WTC11 (cell line): ENCODE measurements around the gene ACP3. TPM values are rescaled to one million over a fixed set of nuclear protein-coding genes. Genes with fewer than 3 reads are reported as not detected.

ENCODE experiments used
- ATAC-seq: fragments of 200-7000 bp; cut with Tn5 transposase; 2 replicates; pipeline ENCODE4 v1.10.0; 2021; ENCODE audit warnings: mild to moderate bottlenecking, moderate library complexity
- CTCF ChIA-PET: fragments of 300-600 bp; sonication (Branson Sonifier 250); formaldehyde crosslinking; loops from one replicate; lab custom pipeline; 2021; ENCODE audit warnings: antibody characterized with exemption; lab: Charles Lee
- POLR2A ChIA-PET: fragments of 350-600 bp; sonication (Branson Sonifier 250); formaldehyde crosslinking; loops from one replicate; lab custom pipeline; 2021; ENCODE audit warnings: antibody characterized with exemption; lab: Charles Lee
- DNase-seq: peaks from one replicate; pipeline ENCODE4 v3.0.0; 2021; ENCODE audit warnings: low spot score
- H3K27ac Mint-ChIP-seq: 2 replicates; pipeline ENCODE4 v1.8.0; 2021; ENCODE audit warnings: mixed read lengths
- H3K27me3 Mint-ChIP-seq: 2 replicates; pipeline ENCODE4 v1.8.0; 2021; ENCODE audit warnings: low read depth, mild to moderate bottlenecking, moderate library complexity, mixed read lengths
- H3K36me3 Mint-ChIP-seq: 2 replicates; pipeline ENCODE4 v1.8.0; 2021; ENCODE audit warnings: mixed read lengths
- H3K4me1 Mint-ChIP-seq: 2 replicates; pipeline ENCODE4 v1.8.0; 2022; ENCODE audit warnings: mixed read lengths
- H3K4me3 Mint-ChIP-seq: 2 replicates; pipeline ENCODE4 v1.8.0; 2021; ENCODE audit warnings: mild to moderate bottlenecking, moderate library complexity, mixed read lengths
- H3K9me3 Mint-ChIP-seq: 2 replicates; pipeline ENCODE4 v1.8.0; 2021; ENCODE audit warnings: mixed read lengths
- ATF2 ChIP-seq: sonication (generic); formaldehyde crosslinking; IDR thresholded peaks from 2 replicates; pipeline ENCODE4 v1.8.1; 2022; ENCODE audit warnings: low read depth, missing genetic modification reagents, borderline replicate concordance
- CDX4 ChIP-seq: fragments of 250-450 bp; sonication (Bioruptor Pico); IDR thresholded peaks from 2 replicates; pipeline ENCODE4 v1.9.0; 2021; ENCODE audit warnings: moderate library complexity, mild to moderate bottlenecking, inconsistent platforms, borderline replicate concordance
- E2F4 ChIP-seq: sonication (generic); formaldehyde crosslinking; IDR thresholded peaks from 2 replicates; pipeline ENCODE4 v1.8.1; 2022; ENCODE audit warnings: low read depth, mild to moderate bottlenecking, moderate library complexity, missing genetic modification reagents, borderline replicate concordance
- ESRRA ChIP-seq: sonication (generic); formaldehyde crosslinking; IDR thresholded peaks from 2 replicates; pipeline ENCODE4 v1.8.1; 2022; ENCODE audit warnings: mild to moderate bottlenecking, missing genetic modification reagents, borderline replicate concordance
- FOXK1 ChIP-seq: sonication (generic); formaldehyde crosslinking; IDR thresholded peaks from 2 replicates; pipeline ENCODE4 v1.8.0; 2022; ENCODE audit warnings: mild to moderate bottlenecking, moderate library complexity, missing genetic modification reagents
- HMGXB4 ChIP-seq: sonication (generic); formaldehyde crosslinking; IDR thresholded peaks from 2 replicates; pipeline ENCODE4 v1.8.1; 2023; ENCODE audit warnings: mild to moderate bottlenecking, moderate library complexity, missing genetic modification reagents
- JUN ChIP-seq: sonication (generic); formaldehyde crosslinking; IDR thresholded peaks from 2 replicates; pipeline ENCODE4 v1.8.0; 2023; ENCODE audit warnings: mild to moderate bottlenecking, missing genetic modification reagents
- MYBL2 ChIP-seq: sonication (generic); formaldehyde crosslinking; IDR thresholded peaks from 2 replicates; pipeline ENCODE4 v1.8.1; 2023; ENCODE audit warnings: mild to moderate bottlenecking, moderate library complexity, missing genetic modification reagents
- NFE2L1 ChIP-seq: sonication (generic); formaldehyde crosslinking; IDR thresholded peaks from 2 replicates; pipeline ENCODE4 v1.8.1; 2023; ENCODE audit warnings: missing genetic modification reagents
- PREB ChIP-seq: sonication (generic); formaldehyde crosslinking; IDR thresholded peaks from 2 replicates; pipeline ENCODE4 v1.8.1; 2022; ENCODE audit warnings: mild to moderate bottlenecking, missing genetic modification reagents, moderate library complexity, borderline replicate concordance
- PRRX2 ChIP-seq: fragments of 250-450 bp; sonication (Bioruptor Pico); IDR thresholded peaks from 2 replicates; pipeline ENCODE4 v1.8.0; 2021; ENCODE audit warnings: mild to moderate bottlenecking
- TEAD4 ChIP-seq: sonication (generic); formaldehyde crosslinking; IDR thresholded peaks from 2 replicates; pipeline ENCODE4 v1.8.0; 2022; ENCODE audit warnings: mild to moderate bottlenecking, missing genetic modification reagents
- TP53 ChIP-seq: sonication (generic); formaldehyde crosslinking; IDR thresholded peaks from 2 replicates; pipeline ENCODE4 v1.8.1; 2023; ENCODE audit warnings: mild to moderate bottlenecking, missing genetic modification reagents
- ZBTB21 ChIP-seq: sonication (generic); formaldehyde crosslinking; IDR thresholded peaks from 2 replicates; pipeline ENCODE4 v1.8.1; 2023; ENCODE audit warnings: mild to moderate bottlenecking, missing genetic modification reagents, borderline replicate concordance
- ZNF138 ChIP-seq: sonication (generic); formaldehyde crosslinking; conservative IDR thresholded peaks from 2 replicates; pipeline ENCODE4 v1.8.1; 2022; ENCODE audit warnings: mild to moderate bottlenecking, moderate library complexity, missing genetic modification reagents
- ZNF232 ChIP-seq: sonication (generic); formaldehyde crosslinking; IDR thresholded peaks from 2 replicates; pipeline ENCODE4 v1.8.0; 2022; ENCODE audit warnings: mild to moderate bottlenecking, missing genetic modification reagents
- ZNF396 ChIP-seq: fragments of 250-450 bp; sonication (Bioruptor Pico); IDR thresholded peaks from 2 replicates; pipeline ENCODE4 v1.8.0; 2021; ENCODE audit warnings: mild to moderate bottlenecking, moderate library complexity, borderline replicate concordance
- ZNF416 ChIP-seq: fragments of 250-450 bp; sonication (Bioruptor Pico); IDR thresholded peaks from 2 replicates; pipeline ENCODE4 v1.9.0; 2021; ENCODE audit warnings: mild to moderate bottlenecking, inconsistent platforms
- total RNA-seq: library from RNA; stranded (reverse); gene quantifications from 3 replicates; pipeline ENCODE4 v1.2.3, GENCODE V29; 2021
- TF ChIP-seq, protein P1 (sequence below): sonication (generic); formaldehyde crosslinking; IDR thresholded peaks from 2 replicates; pipeline ENCODE4 v1.8.0; 2022; ENCODE audit warnings: mild to moderate bottlenecking, missing genetic modification reagents
- TF ChIP-seq, protein P2 (sequence below): fragments of 250-450 bp; sonication (Bioruptor Pico); IDR thresholded peaks from 2 replicates; pipeline ENCODE4 v1.9.0; 2021; ENCODE audit warnings: mild to moderate bottlenecking, borderline replicate concordance

The ACP3 gene
- total RNA-seq, 1 experiment from 2014 or later, result 2.5 TPM

GRCh38 chr3:132311316-132311715, 5.9 kb upstream of the ACP3 start:
- Mint-ChIP-seq H3K27me3 (peaks cover 24% of the 10 kb centered on the region), H3K4me3 (no peak overlapping the region), H3K27ac (no peak overlapping the region), H3K36me3 (no peaks in the 10 kb centered on the region), H3K4me1 (0 out of 2 replicates have a peak, but pooled peaks cover 3% of the 10 kb centered on the region), H3K9me3 (peaks cover 12% of the 10 kb centered on the region)
- ChIA-PET POLR2A (interaction anchor here (0.5 kb wide), 1 partner anchor 235 kb away, joined by 3 read pairs; no protein-coding TSS in a partner anchor), CTCF (interaction anchor here (1.9 kb wide), 1 partner anchor 32 kb away, joined by 7 read pairs; no protein-coding TSS in a partner anchor)
- DNase-seq, result no peak
- ATAC-seq, result no peak
- TF ChIP-seq PRRX2 (CRISPR knock-in tag), result no peak
- TF ChIP-seq ZNF396, result no peak
- no peak for TF ChIP-seq ATF2 (CRISPR knock-in tag)
- TF ChIP-seq PREB (CRISPR knock-in tag), result no peak
- no peak for TF ChIP-seq FOXK1 (CRISPR knock-in tag)
- no peak for TF ChIP-seq JUN (CRISPR knock-in tag)
- no peak for TF ChIP-seq ZNF416 (CRISPR knock-in tag)
- TF ChIP-seq ZNF232, result no peak
- TF ChIP-seq, protein P1, sequence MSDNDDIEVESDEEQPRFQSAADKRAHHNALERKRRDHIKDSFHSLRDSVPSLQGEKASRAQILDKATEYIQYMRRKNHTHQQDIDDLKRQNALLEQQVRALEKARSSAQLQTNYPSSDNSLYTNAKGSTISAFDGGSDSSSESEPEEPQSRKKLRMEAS, result no peak
- TF ChIP-seq ZNF138 (CRISPR knock-in tag), result no peak
- TF ChIP-seq NFE2L1 (CRISPR knock-in tag), result no peak
- no peak for TF ChIP-seq CDX4 (CRISPR knock-in tag)
- TF ChIP-seq TEAD4 (CRISPR knock-in tag), result no peak
- no peak for TF ChIP-seq MYBL2 (CRISPR knock-in tag)
- no peak for TF ChIP-seq TP53 (CRISPR knock-in tag)
- no peak for TF ChIP-seq E2F4 (CRISPR knock-in tag)
- TF ChIP-seq, protein P2, sequence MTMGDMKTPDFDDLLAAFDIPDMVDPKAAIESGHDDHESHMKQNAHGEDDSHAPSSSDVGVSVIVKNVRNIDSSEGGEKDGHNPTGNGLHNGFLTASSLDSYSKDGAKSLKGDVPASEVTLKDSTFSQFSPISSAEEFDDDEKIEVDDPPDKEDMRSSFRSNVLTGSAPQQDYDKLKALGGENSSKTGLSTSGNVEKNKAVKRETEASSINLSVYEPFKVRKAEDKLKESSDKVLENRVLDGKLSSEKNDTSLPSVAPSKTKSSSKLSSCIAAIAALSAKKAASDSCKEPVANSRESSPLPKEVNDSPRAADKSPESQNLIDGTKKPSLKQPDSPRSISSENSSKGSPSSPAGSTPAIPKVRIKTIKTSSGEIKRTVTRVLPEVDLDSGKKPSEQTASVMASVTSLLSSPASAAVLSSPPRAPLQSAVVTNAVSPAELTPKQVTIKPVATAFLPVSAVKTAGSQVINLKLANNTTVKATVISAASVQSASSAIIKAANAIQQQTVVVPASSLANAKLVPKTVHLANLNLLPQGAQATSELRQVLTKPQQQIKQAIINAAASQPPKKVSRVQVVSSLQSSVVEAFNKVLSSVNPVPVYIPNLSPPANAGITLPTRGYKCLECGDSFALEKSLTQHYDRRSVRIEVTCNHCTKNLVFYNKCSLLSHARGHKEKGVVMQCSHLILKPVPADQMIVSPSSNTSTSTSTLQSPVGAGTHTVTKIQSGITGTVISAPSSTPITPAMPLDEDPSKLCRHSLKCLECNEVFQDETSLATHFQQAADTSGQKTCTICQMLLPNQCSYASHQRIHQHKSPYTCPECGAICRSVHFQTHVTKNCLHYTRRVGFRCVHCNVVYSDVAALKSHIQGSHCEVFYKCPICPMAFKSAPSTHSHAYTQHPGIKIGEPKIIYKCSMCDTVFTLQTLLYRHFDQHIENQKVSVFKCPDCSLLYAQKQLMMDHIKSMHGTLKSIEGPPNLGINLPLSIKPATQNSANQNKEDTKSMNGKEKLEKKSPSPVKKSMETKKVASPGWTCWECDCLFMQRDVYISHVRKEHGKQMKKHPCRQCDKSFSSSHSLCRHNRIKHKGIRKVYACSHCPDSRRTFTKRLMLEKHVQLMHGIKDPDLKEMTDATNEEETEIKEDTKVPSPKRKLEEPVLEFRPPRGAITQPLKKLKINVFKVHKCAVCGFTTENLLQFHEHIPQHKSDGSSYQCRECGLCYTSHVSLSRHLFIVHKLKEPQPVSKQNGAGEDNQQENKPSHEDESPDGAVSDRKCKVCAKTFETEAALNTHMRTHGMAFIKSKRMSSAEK (CRISPR knock-in tag), result no peak
- TF ChIP-seq HMGXB4 (CRISPR knock-in tag), result no peak
- TF ChIP-seq ZBTB21 (CRISPR knock-in tag), result no peak
- TF ChIP-seq ESRRA (CRISPR knock-in tag), result no peak
